ENCODE data around the gene SLC26A4.
"Not testable (repeated sequence)": the region's sequence is repeated elsewhere in the genome, so short reads cannot be mapped to it uniquely, and the experiment has no call there.

The SLC26A4 gene

GRCh38 chr7:107660381-107661080 lies at the start of gene SLC26A4:
SLC26A4 (plus strand) TSS chr7:107660828; CDS start chr7:107661642, 814 bp downstream.
- FAIRE-seq: no peak

- no peak for FAIRE-seq
Measured at GRCh38 chr7:107613439-107613838, 47.2 kb upstream of the SLC26A4 start.

GRCh38 chr7:107613948-107614347 lies 46.7 kb upstream of the SLC26A4 start:
- no peak for FAIRE-seq

GRCh38 chr7:107614425-107614824 lies 46.2 kb upstream of the SLC26A4 start:
- no peak for FAIRE-seq

GRCh38 chr7:107615910-107616680 lies 44.5 kb upstream of the SLC26A4 start:
- no peak for FAIRE-seq

- no peak for FAIRE-seq
Measured at GRCh38 chr7:107622429-107622828, 38.2 kb upstream of the SLC26A4 start.

- FAIRE-seq: no peak
Measured at GRCh38 chr7:107622894-107623293, 37.7 kb upstream of the SLC26A4 start.

- no peak for FAIRE-seq
Measured at GRCh38 chr7:107627002-107627401, 33.6 kb upstream of the SLC26A4 start.

- FAIRE-seq: no peak
Measured at GRCh38 chr7:107628461-107629064, 32.1 kb upstream of the SLC26A4 start.

GRCh38 chr7:107630342-107630741 lies 30.3 kb upstream of the SLC26A4 start:
- FAIRE-seq: no peak

- FAIRE-seq: no peak
Measured at GRCh38 chr7:107631588-107632491, 28.8 kb upstream of the SLC26A4 start.

- no peak for FAIRE-seq
Measured at GRCh38 chr7:107632492-107632865, 28.1 kb upstream of the SLC26A4 start.

GRCh38 chr7:107638594-107638993 lies 22.0 kb upstream of the SLC26A4 start:
- no peak for FAIRE-seq

- FAIRE-seq: not testable (repeated sequence)
Measured at GRCh38 chr7:107639070-107639469, 21.6 kb upstream of the SLC26A4 start.

- no peak for FAIRE-seq
Measured at GRCh38 chr7:107641676-107642075, 19.0 kb upstream of the SLC26A4 start.

GRCh38 chr7:107642501-107642900 lies 18.1 kb upstream of the SLC26A4 start:
- FAIRE-seq: no peak

- FAIRE-seq: no peak
Measured at GRCh38 chr7:107643407-107643806, 17.2 kb upstream of the SLC26A4 start.

GRCh38 chr7:107643938-107644308 lies 16.7 kb upstream of the SLC26A4 start:
- FAIRE-seq: no peak

- FAIRE-seq: no peak
Measured at GRCh38 chr7:107644309-107644974, 16.2 kb upstream of the SLC26A4 start.

GRCh38 chr7:107652642-107653041 lies 8.0 kb upstream of the SLC26A4 start:
- no peak for FAIRE-seq

- no peak for FAIRE-seq
Measured at GRCh38 chr7:107658467-107658866, 2.2 kb upstream of the SLC26A4 start.

GRCh38 chr7:107659666-107660065 lies 962 bp upstream of the SLC26A4 start:
- no peak for FAIRE-seq
